Neural crest cell (in vitro differentiated cells): ENCODE results near the gene PAXIP1. TPM values are rescaled to one million over a fixed set of nuclear protein-coding genes. Genes with fewer than 3 reads are reported as not detected.
"Not testable (repeated sequence)": the region's sequence is repeated elsewhere in the genome, so short reads cannot be mapped to it uniquely, and the experiment has no call there.

Experiments
- DNase-seq: peaks from one replicate; pipeline ENCODE4 v3.0.0; 2021; ENCODE audit warnings: low read depth, mixed read lengths, low spot score
- H3K27ac Mint-ChIP-seq: one replicate; pipeline ENCODE4 v1.8.0; 2021; ENCODE audit warnings: mild to moderate bottlenecking, mixed read lengths; ENCODE audit not compliant: unreplicated experiment
- H3K27me3 Mint-ChIP-seq: 2 replicates; pipeline ENCODE4 v1.8.0; 2021; ENCODE audit warnings: low read depth, mild to moderate bottlenecking, mixed read lengths
- H3K36me3 Mint-ChIP-seq: 2 replicates; pipeline ENCODE4 v1.8.0; 2021; ENCODE audit warnings: low read depth, mild to moderate bottlenecking, mixed read lengths
- H3K4me1 Mint-ChIP-seq: 2 replicates; pipeline ENCODE4 v1.8.0; 2021; ENCODE audit warnings: mixed read lengths
- H3K4me3 Mint-ChIP-seq: one replicate; pipeline ENCODE4 v1.8.0; 2021; ENCODE audit warnings: mild to moderate bottlenecking, mixed read lengths
- H3K9me3 Mint-ChIP-seq: 2 replicates; pipeline ENCODE4 v1.8.0; 2021; ENCODE audit warnings: mixed read lengths
- CTCF ChIP-seq: fragments of 200-600 bp; sonication (generic); conservative IDR thresholded peaks from 2 replicates; pipeline ENCODE4 v1.5.0; 2021; ENCODE audit warnings: antibody characterized with exemption, mild to moderate bottlenecking
- total RNA-seq: library from RNA; stranded (reverse); gene quantifications from 2 replicates; pipeline ENCODE4 v1.2.1, GENCODE V29; 2021

PAXIP1 gene
- total RNA-seq, 1 donor from 2014 or later = 32.1 TPM

GRCh38 chr7:154928136-154929005 lies 74.6 kb downstream of the PAXIP1 start:
- H3K27me3 Mint-ChIP-seq = peaks cover 30% of the 10 kb centered on the region
- peaks cover 1% of the 10 kb centered on the region for H3K36me3 Mint-ChIP-seq
- H3K9me3 Mint-ChIP-seq = peaks cover 1% of the 10 kb centered on the region
- H3K27ac Mint-ChIP-seq = peak overlapping the region; percentile 76
- H3K4me1 Mint-ChIP-seq = no peaks in the 10 kb centered on the region
- no peak overlapping the region for H3K4me3 Mint-ChIP-seq
- no peak for DNase-seq
- no peak for TF ChIP-seq CTCF

- H3K27me3 Mint-ChIP-seq = peaks cover 35% of the 10 kb centered on the region
- H3K9me3 Mint-ChIP-seq = no peaks in the 10 kb centered on the region
- no peaks in the 10 kb centered on the region for H3K36me3 Mint-ChIP-seq
- TF ChIP-seq CTCF = peak; percentile 84
- no peak overlapping the region for H3K4me3 Mint-ChIP-seq
- no peaks in the 10 kb centered on the region for H3K4me1 Mint-ChIP-seq
- peak; percentile 62 for DNase-seq
- peak overlapping the region; percentile 76 for H3K27ac Mint-ChIP-seq
Measured at GRCh38 chr7:154927624-154928125, 75.2 kb downstream of the PAXIP1 start.

GRCh38 chr7:154922472-154922871 lies 80.5 kb downstream of the PAXIP1 start:
- not testable (repeated sequence) for H3K27ac Mint-ChIP-seq, H3K36me3 Mint-ChIP-seq, H3K4me3 Mint-ChIP-seq, H3K9me3 Mint-ChIP-seq, H3K4me1 Mint-ChIP-seq, DNase-seq
- H3K27me3 Mint-ChIP-seq = peaks cover 41% of the 10 kb centered on the region

- TF ChIP-seq CTCF = no peak
- no peaks in the 10 kb centered on the region for H3K9me3 Mint-ChIP-seq
- H3K27ac Mint-ChIP-seq = no peak overlapping the region
- peaks cover 34% of the 10 kb centered on the region for H3K27me3 Mint-ChIP-seq
- no peak for DNase-seq
- no peak overlapping the region for H3K4me3 Mint-ChIP-seq
- H3K4me1 Mint-ChIP-seq = no peaks in the 10 kb centered on the region
- no peaks in the 10 kb centered on the region for H3K36me3 Mint-ChIP-seq
Measured at GRCh38 chr7:154919344-154920225, 83.3 kb downstream of the PAXIP1 start.

- Mint-ChIP-seq H3K4me3 (no peak overlapping the region), H3K4me1 (no peaks in the 10 kb centered on the region), H3K36me3 (no peaks in the 10 kb centered on the region), H3K27ac (no peak overlapping the region), H3K27me3 (peaks cover 32% of the 10 kb centered on the region), H3K9me3 (no peaks in the 10 kb centered on the region)
- no peak for TF ChIP-seq CTCF
- no peak for DNase-seq
Measured at GRCh38 chr7:154918741-154919140, 84.2 kb downstream of the PAXIP1 start.
